ENCODE data around the gene ETV6.

Gene ETV6

GRCh38 chr12:11668611-11669010 lies 19.1 kb downstream of the ETV6 start:
- H3K9me3 ChIP-seq (ENCODE audit: control insufficient read depth, insufficient read depth, low read depth, low read length): no peaks in the 10 kb centered on the region
- H3K4me1 ChIP-seq (ENCODE audit: control insufficient read depth, insufficient read depth, low read length): peaks cover 30% of the 10 kb centered on the region
- H3K4me3 ChIP-seq (ENCODE audit: low read depth, low read length): no peak overlapping the region
- no peaks in the 10 kb centered on the region for H3K36me3 ChIP-seq (ENCODE audit: control insufficient read depth, insufficient read depth, low read length)
- H3K9ac ChIP-seq (ENCODE audit: low read length): no peak overlapping the region
- H3K27ac ChIP-seq (ENCODE audit: low read depth, low read length): no peak overlapping the region
- H3K27me3 ChIP-seq (ENCODE audit: control insufficient read depth, insufficient read depth, low read length): no peaks in the 10 kb centered on the region

GRCh38 chr12:11669348-11669747 lies 19.9 kb downstream of the ETV6 start:
- H3K9me3 ChIP-seq (ENCODE audit: control insufficient read depth, insufficient read depth, low read depth, low read length): no peaks in the 10 kb centered on the region
- H3K36me3 ChIP-seq (ENCODE audit: control insufficient read depth, insufficient read depth, low read length): no peaks in the 10 kb centered on the region
- H3K4me1 ChIP-seq (ENCODE audit: control insufficient read depth, insufficient read depth, low read length): peaks cover 35% of the 10 kb centered on the region
- no peak overlapping the region for H3K4me3 ChIP-seq (ENCODE audit: low read depth, low read length)
- no peaks in the 10 kb centered on the region for H3K27me3 ChIP-seq (ENCODE audit: control insufficient read depth, insufficient read depth, low read length)
- no peak overlapping the region for H3K27ac ChIP-seq (ENCODE audit: low read depth, low read length)
- H3K9ac ChIP-seq (ENCODE audit: low read length): no peak overlapping the region

GRCh38 chr12:11672256-11673191 lies 23.1 kb downstream of the ETV6 start:
- H3K4me1 ChIP-seq (ENCODE audit: control insufficient read depth, insufficient read depth, low read length): peaks cover 26% of the 10 kb centered on the region

GRCh38 chr12:11673666-11674461 lies 24.4 kb downstream of the ETV6 start:
- Histone ChIP-seq H3K27me3 (ENCODE audit: control insufficient read depth, insufficient read depth, low read length) (no peaks in the 10 kb centered on the region), H3K4me3 (ENCODE audit: low read depth, low read length) (no peak overlapping the region), H3K4me1 (ENCODE audit: control insufficient read depth, insufficient read depth, low read length) (peaks cover 20% of the 10 kb centered on the region), H3K9me3 (ENCODE audit: control insufficient read depth, insufficient read depth, low read depth, low read length) (no peaks in the 10 kb centered on the region), H3K9ac (ENCODE audit: low read length) (no peak overlapping the region), H3K36me3 (ENCODE audit: control insufficient read depth, insufficient read depth, low read length) (no peaks in the 10 kb centered on the region), H3K27ac (ENCODE audit: low read depth, low read length) (no peak overlapping the region)

More at GRCh38 chr12:11672256-11673191, 23.1 kb downstream of the ETV6 start:
- H3K9ac ChIP-seq (ENCODE audit: low read length): no peak overlapping the region
- H3K9me3 ChIP-seq (ENCODE audit: control insufficient read depth, insufficient read depth, low read depth, low read length): no peaks in the 10 kb centered on the region
- no peak overlapping the region for H3K4me3 ChIP-seq (ENCODE audit: low read depth, low read length)
- no peak overlapping the region for H3K27ac ChIP-seq (ENCODE audit: low read depth, low read length)
- no peaks in the 10 kb centered on the region for H3K27me3 ChIP-seq (ENCODE audit: control insufficient read depth, insufficient read depth, low read length)
- H3K36me3 ChIP-seq (ENCODE audit: control insufficient read depth, insufficient read depth, low read length): no peaks in the 10 kb centered on the region

GRCh38 chr12:11674894-11675390 lies 25.5 kb downstream of the ETV6 start:
- no peaks in the 10 kb centered on the region for H3K36me3 ChIP-seq (ENCODE audit: control insufficient read depth, insufficient read depth, low read length)
- no peak overlapping the region for H3K9ac ChIP-seq (ENCODE audit: low read length)
- H3K4me3 ChIP-seq (ENCODE audit: low read depth, low read length): no peak overlapping the region
- no peaks in the 10 kb centered on the region for H3K9me3 ChIP-seq (ENCODE audit: control insufficient read depth, insufficient read depth, low read depth, low read length)
- H3K27ac ChIP-seq (ENCODE audit: low read depth, low read length): no peak overlapping the region
- peaks cover 20% of the 10 kb centered on the region for H3K4me1 ChIP-seq (ENCODE audit: control insufficient read depth, insufficient read depth, low read length)
- no peaks in the 10 kb centered on the region for H3K27me3 ChIP-seq (ENCODE audit: control insufficient read depth, insufficient read depth, low read length)

GRCh38 chr12:11676052-11676451 lies 26.6 kb downstream of the ETV6 start:
- no peaks in the 10 kb centered on the region for H3K9me3 ChIP-seq (ENCODE audit: control insufficient read depth, insufficient read depth, low read depth, low read length)
- H3K27me3 ChIP-seq (ENCODE audit: control insufficient read depth, insufficient read depth, low read length): no peaks in the 10 kb centered on the region
- no peak overlapping the region for H3K9ac ChIP-seq (ENCODE audit: low read length)
- H3K4me3 ChIP-seq (ENCODE audit: low read depth, low read length): no peak overlapping the region
- no peak overlapping the region for H3K27ac ChIP-seq (ENCODE audit: low read depth, low read length)
- H3K4me1 ChIP-seq (ENCODE audit: control insufficient read depth, insufficient read depth, low read length): peaks cover 20% of the 10 kb centered on the region
- no peaks in the 10 kb centered on the region for H3K36me3 ChIP-seq (ENCODE audit: control insufficient read depth, insufficient read depth, low read length)

- H3K27me3 ChIP-seq (ENCODE audit: control insufficient read depth, insufficient read depth, low read length): no peaks in the 10 kb centered on the region
- H3K4me1 ChIP-seq (ENCODE audit: control insufficient read depth, insufficient read depth, low read length): peaks cover 17% of the 10 kb centered on the region
- H3K4me3 ChIP-seq (ENCODE audit: low read depth, low read length): no peak overlapping the region
- no peak overlapping the region for H3K27ac ChIP-seq (ENCODE audit: low read depth, low read length)
- H3K9ac ChIP-seq (ENCODE audit: low read length): no peak overlapping the region
- H3K9me3 ChIP-seq (ENCODE audit: control insufficient read depth, insufficient read depth, low read depth, low read length): 0 out of 2 replicates have a peak, but pooled peaks cover 2% of the 10 kb centered on the region
- no peaks in the 10 kb centered on the region for H3K36me3 ChIP-seq (ENCODE audit: control insufficient read depth, insufficient read depth, low read length)
Observed at GRCh38 chr12:11677093-11677492, 27.6 kb downstream of the ETV6 start.

GRCh38 chr12:11677752-11678151 lies 28.3 kb downstream of the ETV6 start:
- Histone ChIP-seq H3K4me1 (ENCODE audit: control insufficient read depth, insufficient read depth, low read length) (peaks cover 10% of the 10 kb centered on the region), H3K27ac (ENCODE audit: low read depth, low read length) (no peak overlapping the region), H3K9me3 (ENCODE audit: control insufficient read depth, insufficient read depth, low read depth, low read length) (0 out of 2 replicates have a peak, but pooled peaks cover 2% of the 10 kb centered on the region), H3K36me3 (ENCODE audit: control insufficient read depth, insufficient read depth, low read length) (no peaks in the 10 kb centered on the region), H3K9ac (ENCODE audit: low read length) (no peak overlapping the region), H3K27me3 (ENCODE audit: control insufficient read depth, insufficient read depth, low read length) (no peaks in the 10 kb centered on the region), H3K4me3 (ENCODE audit: low read depth, low read length) (no peak overlapping the region)

- Histone ChIP-seq H3K4me1 (ENCODE audit: control insufficient read depth, insufficient read depth, low read length) (peaks cover 8% of the 10 kb centered on the region; the same call in 1 of the 2 replicates), H3K9ac (ENCODE audit: low read length) (no peak overlapping the region), H3K4me3 (ENCODE audit: low read depth, low read length) (no peak overlapping the region), H3K36me3 (ENCODE audit: control insufficient read depth, insufficient read depth, low read length) (no peaks in the 10 kb centered on the region), H3K27me3 (ENCODE audit: control insufficient read depth, insufficient read depth, low read length) (no peaks in the 10 kb centered on the region), H3K27ac (ENCODE audit: low read depth, low read length) (no peak overlapping the region), H3K9me3 (ENCODE audit: control insufficient read depth, insufficient read depth, low read depth, low read length) (0 out of 2 replicates have a peak, but pooled peaks cover 2% of the 10 kb centered on the region)
Observed at GRCh38 chr12:11678781-11679180, 29.3 kb downstream of the ETV6 start.

GRCh38 chr12:11681207-11681606 lies 31.7 kb downstream of the ETV6 start:
- Histone ChIP-seq H3K36me3 (ENCODE audit: control insufficient read depth, insufficient read depth, low read length) (no peaks in the 10 kb centered on the region), H3K4me1 (ENCODE audit: control insufficient read depth, insufficient read depth, low read length) (peaks cover 16% of the 10 kb centered on the region; the same call in 1 of the 2 replicates), H3K9me3 (ENCODE audit: control insufficient read depth, insufficient read depth, low read depth, low read length) (0 out of 2 replicates have a peak, but pooled peaks cover 2% of the 10 kb centered on the region), H3K27ac (ENCODE audit: low read depth, low read length) (no peak overlapping the region), H3K27me3 (ENCODE audit: control insufficient read depth, insufficient read depth, low read length) (no peaks in the 10 kb centered on the region), H3K4me3 (ENCODE audit: low read depth, low read length) (no peak overlapping the region), H3K9ac (ENCODE audit: low read length) (no peak overlapping the region)

All from HUES6 (cell line).